GM10248 (cell line): ENCODE measurements around the gene MCEMP1.

Experiments used
- CTCF ChIA-PET: fragments of 300-600 bp; sonication (Branson Sonifier 250); formaldehyde crosslinking; extraction: SDS; loops from one replicate; lab custom pipeline; 2021; ENCODE audit warnings: antibody characterized with exemption; lab: Yijun Ruan, JAX
- POLR2A ChIA-PET: fragments of 350-650 bp; sonication (Branson Sonifier 250); formaldehyde crosslinking; extraction: SDS; loops from one replicate; lab custom pipeline; 2020; ENCODE audit warnings: antibody characterized with exemption; lab: Yijun Ruan, JAX
- DNase-seq: peaks from one replicate; pipeline ENCODE4 v3.0.0; 2012; ENCODE audit errors: extremely low spot score
- TF ChIP-seq, protein P1 (sequence below): IDR thresholded peaks from 2 replicates; pipeline ENCODE4 v1.5.1; 2012; ENCODE audit warnings: mild to moderate bottlenecking, low read depth; ENCODE audit errors: extremely low read depth, missing control alignments, control extremely low read depth

MCEMP1 gene

DNA sequence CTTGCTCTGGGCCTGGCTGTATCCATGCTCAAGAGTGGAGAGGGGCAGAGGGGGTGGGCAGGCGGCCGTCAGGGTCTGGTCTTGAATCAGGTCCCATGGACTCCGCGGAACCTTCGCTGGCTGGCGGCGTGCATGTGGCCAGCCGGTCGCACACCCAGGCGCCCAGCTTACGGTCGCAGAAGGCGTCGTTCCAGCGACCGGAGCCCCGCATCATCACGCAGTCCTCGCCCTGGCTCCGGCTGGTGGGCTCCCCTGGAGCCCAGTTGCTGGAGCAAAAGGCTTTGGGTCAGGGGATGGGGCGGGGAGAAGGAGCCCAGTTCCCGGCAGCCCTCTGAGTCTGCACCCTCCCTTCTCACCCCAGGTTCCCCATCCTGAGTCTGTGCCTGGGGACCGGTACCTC, 12.3 kb downstream of the MCEMP1 start:
- TF ChIP-seq, protein P1, sequence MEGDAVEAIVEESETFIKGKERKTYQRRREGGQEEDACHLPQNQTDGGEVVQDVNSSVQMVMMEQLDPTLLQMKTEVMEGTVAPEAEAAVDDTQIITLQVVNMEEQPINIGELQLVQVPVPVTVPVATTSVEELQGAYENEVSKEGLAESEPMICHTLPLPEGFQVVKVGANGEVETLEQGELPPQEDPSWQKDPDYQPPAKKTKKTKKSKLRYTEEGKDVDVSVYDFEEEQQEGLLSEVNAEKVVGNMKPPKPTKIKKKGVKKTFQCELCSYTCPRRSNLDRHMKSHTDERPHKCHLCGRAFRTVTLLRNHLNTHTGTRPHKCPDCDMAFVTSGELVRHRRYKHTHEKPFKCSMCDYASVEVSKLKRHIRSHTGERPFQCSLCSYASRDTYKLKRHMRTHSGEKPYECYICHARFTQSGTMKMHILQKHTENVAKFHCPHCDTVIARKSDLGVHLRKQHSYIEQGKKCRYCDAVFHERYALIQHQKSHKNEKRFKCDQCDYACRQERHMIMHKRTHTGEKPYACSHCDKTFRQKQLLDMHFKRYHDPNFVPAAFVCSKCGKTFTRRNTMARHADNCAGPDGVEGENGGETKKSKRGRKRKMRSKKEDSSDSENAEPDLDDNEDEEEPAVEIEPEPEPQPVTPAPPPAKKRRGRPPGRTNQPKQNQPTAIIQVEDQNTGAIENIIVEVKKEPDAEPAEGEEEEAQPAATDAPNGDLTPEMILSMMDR: no peak
- ChIA-PET CTCF (interaction anchor here (1.3 to 3.6 kb wide), 3 partner anchors 9 to 112 kb away, joined by 3 to 25 read pairs (median 4); partner anchors contain the start of gene TRAPPC5), POLR2A (no interaction called here)
- no peak for DNase-seq

DNA sequence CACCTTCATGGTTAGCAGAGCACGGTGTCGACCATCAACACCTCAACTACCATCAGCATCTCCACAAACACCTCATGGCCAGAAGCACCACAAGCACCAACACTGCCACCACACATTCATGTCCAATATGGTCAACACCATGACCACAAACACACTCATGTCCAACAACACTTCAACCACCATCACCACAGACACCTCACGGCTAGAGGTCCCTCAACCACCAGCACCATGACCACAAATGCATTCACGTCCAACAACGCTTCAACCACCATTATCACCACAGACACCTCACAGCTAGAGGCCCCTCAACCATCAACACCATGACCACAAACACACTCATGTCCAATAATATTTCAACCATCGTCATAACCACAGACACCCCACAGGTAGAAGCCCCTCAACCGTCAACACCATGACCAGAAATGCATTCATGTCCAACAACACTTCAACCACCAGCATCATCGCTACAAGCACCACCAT, 13.9 kb downstream of the MCEMP1 start:
- ChIA-PET POLR2A (interaction anchor here (0.6 kb wide), 1 partner anchor 40 kb away, joined by 3 read pairs; no protein-coding TSS in a partner anchor), CTCF (interaction anchor here (1.0 to 3.6 kb wide), 3 partner anchors 10 to 109 kb away, joined by 3 to 25 read pairs (median 3); partner anchors contain the start of gene TRAPPC5)
- DNase-seq: no peak
- TF ChIP-seq, protein P1: no peak

- TF ChIP-seq, protein P1: no peak
- no peak for DNase-seq
- POLR2A ChIA-PET: no interaction called here
- CTCF ChIA-PET: interaction anchor here (1.0 to 3.6 kb wide), 2 partner anchors 11 to 109 kb away, joined by 3 to 25 read pairs; partner anchors contain the start of gene TRAPPC5
Measured at GRCh38 chr19:7691497-7691896, 14.6 kb downstream of the MCEMP1 start.

- TF ChIP-seq, protein P1: no peak
- no peak for DNase-seq
- ChIA-PET POLR2A (no interaction called here), CTCF (interaction anchor here (2.1 kb wide), 1 partner anchor 11 kb away, joined by 9 read pairs; the partner anchor contains the start of gene TRAPPC5)
Measured at GRCh38 chr19:7692417-7693088, 15.7 kb downstream of the MCEMP1 start.

DNA sequence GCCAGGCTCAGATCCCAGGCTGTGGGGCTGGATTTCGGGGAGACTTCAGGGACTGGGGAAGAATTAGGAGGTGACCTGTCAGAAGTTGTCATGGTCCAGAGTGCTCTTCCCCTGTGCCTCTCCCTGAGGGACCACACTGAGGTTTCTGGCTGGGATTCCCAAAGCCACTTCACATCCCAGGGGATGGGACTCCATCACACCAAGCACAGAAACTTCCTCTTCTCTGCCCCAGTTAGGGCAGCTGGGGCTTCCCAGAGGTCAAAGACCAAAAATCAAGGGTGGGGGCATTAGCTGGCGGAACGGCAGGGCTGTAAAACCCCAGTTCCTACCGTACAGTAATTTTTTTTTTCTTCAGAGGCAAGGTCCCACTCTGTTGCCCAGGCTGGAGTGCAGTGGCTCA, 17.6 kb downstream of the MCEMP1 start:
- DNase-seq: no peak
- CTCF ChIA-PET: interaction anchor here (1.4 to 2.1 kb wide), 2 partner anchors 13 to 106 kb away, joined by 5 to 9 read pairs; partner anchors contain the start of gene TRAPPC5
- TF ChIP-seq, protein P1: no peak
- POLR2A ChIA-PET: no interaction called here

- TF ChIP-seq, protein P1: no peak
- POLR2A ChIA-PET: interaction anchor here (0.6 to 1.5 kb wide), 3 partner anchors 12 to 110 kb away, joined by 3 to 5 read pairs (median 3); no protein-coding TSS in a partner anchor
- no peak for DNase-seq
- CTCF ChIA-PET: interaction anchor here (1.1 to 5.7 kb wide), 5 partner anchors 17 to 154 kb away, joined by 3 to 47 read pairs (median 4); partner anchors contain the start of gene TRAPPC5
Measured at GRCh38 chr19:7697721-7698287, 20.9 kb downstream of the MCEMP1 start.
